ENCODE data around the gene PERM1. TPM values are rescaled to one million over a fixed set of nuclear protein-coding genes. Genes with fewer than 3 reads are reported as not detected.

Gene PERM1
- total RNA-seq, 1 donor = 0.43 TPM

DNA sequence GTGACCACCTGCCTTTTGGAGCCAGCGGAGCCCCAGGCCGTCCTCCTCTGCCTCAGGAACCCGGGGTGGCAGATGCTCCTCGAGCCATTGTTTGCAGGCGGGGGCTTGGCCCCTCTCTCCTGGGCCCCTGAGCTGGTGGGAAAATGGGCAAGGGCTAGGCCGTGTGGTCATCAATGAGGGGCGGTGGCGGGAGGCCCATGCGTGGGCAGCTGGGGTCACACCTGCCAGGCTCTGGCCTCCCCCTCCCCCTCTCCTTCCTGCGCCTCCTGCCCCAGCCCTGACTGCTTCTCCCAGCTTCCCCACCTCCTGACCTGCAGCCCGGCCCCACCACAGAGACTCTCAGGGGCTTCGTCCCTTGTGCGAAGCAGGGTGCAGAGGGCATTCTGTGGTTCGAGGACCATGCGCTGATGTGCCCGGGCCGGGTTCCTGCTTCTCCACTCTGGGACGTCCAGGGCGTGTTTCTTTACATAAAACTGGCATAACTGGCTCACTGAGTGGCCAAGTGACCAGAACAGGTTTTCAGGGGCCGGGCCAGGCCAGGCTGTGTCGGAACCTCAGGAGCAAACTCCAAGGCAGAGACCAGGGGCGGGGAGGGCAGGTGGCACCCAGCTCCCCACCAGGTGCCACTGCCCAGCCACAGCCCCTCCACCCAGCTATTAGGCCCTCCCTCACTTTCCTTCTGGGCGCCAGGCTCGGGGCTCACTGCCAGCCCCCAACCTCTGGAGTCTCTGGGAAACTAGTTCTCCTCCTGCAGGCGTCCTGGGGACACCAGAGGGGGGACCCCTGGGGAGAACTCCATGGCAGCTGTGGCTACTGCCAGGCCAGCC, 48.9 kb downstream of the PERM1 start:
- TF ChIP-seq, protein P1, sequence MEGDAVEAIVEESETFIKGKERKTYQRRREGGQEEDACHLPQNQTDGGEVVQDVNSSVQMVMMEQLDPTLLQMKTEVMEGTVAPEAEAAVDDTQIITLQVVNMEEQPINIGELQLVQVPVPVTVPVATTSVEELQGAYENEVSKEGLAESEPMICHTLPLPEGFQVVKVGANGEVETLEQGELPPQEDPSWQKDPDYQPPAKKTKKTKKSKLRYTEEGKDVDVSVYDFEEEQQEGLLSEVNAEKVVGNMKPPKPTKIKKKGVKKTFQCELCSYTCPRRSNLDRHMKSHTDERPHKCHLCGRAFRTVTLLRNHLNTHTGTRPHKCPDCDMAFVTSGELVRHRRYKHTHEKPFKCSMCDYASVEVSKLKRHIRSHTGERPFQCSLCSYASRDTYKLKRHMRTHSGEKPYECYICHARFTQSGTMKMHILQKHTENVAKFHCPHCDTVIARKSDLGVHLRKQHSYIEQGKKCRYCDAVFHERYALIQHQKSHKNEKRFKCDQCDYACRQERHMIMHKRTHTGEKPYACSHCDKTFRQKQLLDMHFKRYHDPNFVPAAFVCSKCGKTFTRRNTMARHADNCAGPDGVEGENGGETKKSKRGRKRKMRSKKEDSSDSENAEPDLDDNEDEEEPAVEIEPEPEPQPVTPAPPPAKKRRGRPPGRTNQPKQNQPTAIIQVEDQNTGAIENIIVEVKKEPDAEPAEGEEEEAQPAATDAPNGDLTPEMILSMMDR (IDR thresholded peaks at IDR 0.05; ENCODE audit: insufficient read depth, low read depth, low read length) = no peak
- H3K4me3 ChIP-seq (ENCODE audit: low read depth, low read length) = no peak overlapping the region
- DNase-seq (ENCODE audit: low read depth) = no peak

DNA sequence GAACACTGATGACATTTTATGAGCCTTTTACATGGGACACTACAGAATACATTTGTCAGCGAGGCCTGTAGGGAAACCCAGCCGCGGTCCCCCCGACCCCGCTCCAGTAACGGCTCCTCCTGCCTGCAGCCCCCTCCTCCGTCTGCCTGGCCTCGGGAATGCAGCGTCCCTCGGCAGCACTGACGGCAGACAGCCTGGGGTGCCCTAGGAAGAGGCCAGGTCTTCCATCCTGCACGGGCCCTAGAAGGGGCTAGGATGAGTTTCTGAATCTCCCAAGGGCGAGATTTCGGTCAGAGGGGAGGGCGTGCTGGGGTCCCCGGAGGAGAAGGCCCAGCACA, 49.8 kb downstream of the PERM1 start:
- DNase-seq (ENCODE audit: low read depth) = no peak
- TF ChIP-seq, protein P1 (IDR thresholded peaks at IDR 0.05; ENCODE audit: insufficient read depth, low read depth, low read length) = no peak
- H3K4me3 ChIP-seq (ENCODE audit: low read depth, low read length) = no peak overlapping the region

DNA sequence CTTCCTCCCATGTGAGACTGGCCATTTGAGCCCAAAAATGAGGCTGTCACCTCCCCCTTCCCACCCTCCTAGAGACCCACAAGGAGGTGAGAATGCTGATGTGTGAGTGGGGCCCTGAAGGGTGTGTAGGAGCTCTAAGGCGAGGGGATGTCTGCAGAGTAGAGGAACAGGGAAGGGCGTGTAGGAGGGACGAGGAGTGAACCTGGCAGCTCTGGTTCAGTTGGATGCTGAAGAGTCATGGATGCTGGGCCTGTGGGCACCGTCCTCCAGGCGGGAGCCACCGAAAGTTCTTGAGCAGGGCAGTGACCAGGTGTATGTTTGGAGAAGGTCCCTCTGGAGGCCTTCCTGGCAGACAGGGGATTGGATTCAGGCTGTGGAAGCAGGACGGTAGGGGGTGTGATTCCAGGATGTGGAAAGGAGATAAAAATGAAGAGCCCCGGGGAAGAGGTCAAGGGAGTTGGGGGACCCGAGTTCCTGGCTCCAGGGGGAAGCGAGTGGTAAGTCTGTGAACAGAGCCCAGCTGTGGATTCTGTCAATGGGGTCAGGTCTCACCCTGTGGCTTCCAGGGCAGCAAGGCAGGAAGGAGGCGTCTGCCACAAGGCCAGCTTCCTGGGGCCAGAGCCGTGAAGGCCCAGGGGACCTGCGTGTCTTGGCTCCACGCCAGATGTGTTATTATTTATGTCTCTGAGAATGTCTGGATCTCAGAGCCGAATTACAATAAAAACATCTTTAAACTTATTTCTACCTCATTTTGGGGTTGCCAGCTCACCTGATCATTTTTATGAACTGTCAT, 50.3 kb downstream of the PERM1 start:
- DNase-seq (ENCODE audit: low read depth) = no peak
- TF ChIP-seq, protein P1 (IDR thresholded peaks at IDR 0.05; ENCODE audit: insufficient read depth, low read depth, low read length) = peak; percentile 10
- no peak overlapping the region for H3K4me3 ChIP-seq (ENCODE audit: low read depth, low read length)

DNA sequence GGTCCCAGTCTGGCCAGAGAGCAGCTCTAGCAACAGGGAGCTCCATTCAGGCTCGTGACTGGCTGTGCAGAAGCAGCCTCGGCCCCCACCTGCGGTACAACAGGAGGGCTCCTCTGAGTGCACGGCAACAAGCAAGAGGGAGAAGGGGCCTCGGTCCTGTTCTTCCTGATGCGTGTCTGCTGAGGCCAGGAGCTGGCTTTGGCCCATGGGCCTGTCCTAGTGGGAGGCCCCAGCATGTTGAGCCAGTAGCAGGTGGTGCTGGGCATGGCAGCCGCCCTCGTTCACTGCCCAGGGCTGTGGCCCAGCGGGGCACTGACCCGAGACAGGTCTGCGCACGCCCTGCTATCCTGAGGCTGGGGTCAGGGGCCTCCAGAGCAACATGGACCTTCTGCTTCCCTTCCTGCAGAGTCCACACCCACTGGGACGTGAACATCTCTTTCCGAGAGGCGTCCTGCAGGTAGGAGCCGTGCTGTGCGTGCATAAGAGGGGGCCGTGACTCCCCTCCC, 51.2 kb downstream of the PERM1 start:
- TF ChIP-seq, protein P1 (IDR thresholded peaks at IDR 0.05; ENCODE audit: insufficient read depth, low read depth, low read length) = no peak
- no peak overlapping the region for H3K4me3 ChIP-seq (ENCODE audit: low read depth, low read length)
- DNase-seq (ENCODE audit: low read depth) = no peak

DNA sequence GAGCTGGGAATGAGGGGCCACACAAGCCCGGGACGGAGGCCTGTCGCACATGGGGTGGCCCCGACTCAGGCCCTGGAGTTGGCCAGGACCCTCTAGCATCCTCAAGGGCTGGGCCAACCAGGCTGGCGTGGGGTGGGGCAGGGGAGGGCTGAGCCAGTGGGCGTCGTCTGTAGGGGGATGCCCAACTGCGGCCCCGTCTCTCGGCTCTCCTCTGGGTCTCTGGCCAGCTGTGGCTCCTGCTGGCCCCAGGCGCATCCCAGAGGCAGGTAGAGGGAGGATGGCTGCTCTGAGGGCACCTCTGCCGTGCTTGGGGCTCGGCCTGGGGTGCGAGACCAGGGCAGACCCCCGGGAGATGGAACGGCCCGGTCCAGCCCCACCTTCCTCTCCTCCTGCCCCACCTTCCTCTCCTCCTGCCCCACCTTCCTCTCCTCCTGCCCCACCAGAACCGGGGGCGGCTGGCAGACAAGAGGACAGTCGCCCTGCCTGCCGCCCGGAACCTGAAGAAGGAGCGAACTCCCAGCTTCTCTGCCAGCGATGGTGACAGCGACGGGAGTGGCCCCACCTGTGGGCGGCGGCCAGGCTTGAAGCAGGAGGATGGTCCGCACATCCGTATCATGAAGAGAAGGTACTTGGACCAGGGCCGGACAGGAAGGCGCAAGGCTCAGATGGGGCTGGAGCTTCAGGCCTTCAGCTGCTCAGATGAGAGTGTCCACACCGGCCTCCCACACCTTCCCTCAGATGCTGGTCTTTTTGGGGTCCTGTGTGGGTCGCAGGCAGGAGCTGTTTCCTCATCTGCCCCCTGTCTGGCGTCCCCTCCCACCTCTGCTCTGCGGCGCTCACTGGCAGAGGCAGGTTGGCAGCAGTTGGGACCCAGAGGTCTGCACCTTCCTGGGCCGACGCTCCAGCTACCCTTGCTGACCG, 51.9 kb downstream of the PERM1 start:
- no peak overlapping the region for H3K4me3 ChIP-seq (ENCODE audit: low read depth, low read length)
- DNase-seq (ENCODE audit: low read depth) = no peak
- TF ChIP-seq, protein P1 (IDR thresholded peaks at IDR 0.05; ENCODE audit: insufficient read depth, low read depth, low read length) = no peak
